SK-N-SH (cell line): ENCODE data around the gene PRKAR1A. TPM values are rescaled to one million over a fixed set of nuclear protein-coding genes. Genes with fewer than 3 reads are reported as not detected.

Experiments used
- CTCF ChIA-PET: fragments of 300-600, 350-600 bp; formaldehyde crosslinking; extraction: SDS; loops from one replicate; lab custom pipeline; 2021; lab: Yijun Ruan, JAX
- POLR2A ChIA-PET: fragments of 350-600 bp; sonication (Branson Sonifier 250); formaldehyde crosslinking; extraction: SDS; loops from one replicate; lab custom pipeline; 2020; ENCODE audit warnings: antibody characterized with exemption, inconsistent platforms; lab: Yijun Ruan, JAX
- DNase-seq: peaks from one replicate; pipeline ENCODE4 v3.0.0; 2012
- H2AFZ ChIP-seq: fragments of 200-600 bp; sonication (generic); 2 replicates; pipeline ENCODE4 v1.8.1; 2016; ENCODE audit warnings: antibody characterized with exemption, mild to moderate bottlenecking, low read depth
- H3F3A ChIP-seq: fragments of 200-600 bp; sonication (generic); replicated peaks from 2 replicates; pipeline ENCODE3; 2016; ENCODE audit warnings: antibody characterized with exemption, mild to moderate bottlenecking; ENCODE audit not compliant: insufficient read depth
- H3K27ac ChIP-seq, 2 experiments: fragments of 200-500 bp in 1 of 2; fragments of 200-600 bp in 1 of 2; sonication (Bioruptor generic) in 1 of 2; sonication (generic), shearing (Covaris generic) in 1 of 2; 2 replicates each; pipeline versions ENCODE4 v1.5.1 to v1.6.1; 2014 to 2016; ENCODE audit warnings: low read depth in 2 of 2, inconsistent platforms in 1 of 2, low read length in 1 of 2, mild to moderate bottlenecking in 1 of 2, mixed read lengths in 1 of 2
- H3K27me3 ChIP-seq: fragments of 200-600 bp; sonication (generic), shearing (Covaris generic); 2 replicates; pipeline ENCODE4 v1.6.1; 2016; ENCODE audit warnings: mixed run types; ENCODE audit not compliant: insufficient read depth
- H3K36me3 ChIP-seq, 2 experiments: fragments of 200-500 bp in 1 of 2; fragments of 200-600 bp in 1 of 2; sonication (Bioruptor generic) in 1 of 2; sonication (generic) in 1 of 2; replicated peaks in 1 of 2; 2 replicates each; pipeline versions ENCODE3 to v1.5.1; 2014 to 2016; ENCODE audit warnings: low read length in 1 of 2, mild to moderate bottlenecking in 1 of 2; ENCODE audit not compliant: insufficient read depth in 2 of 2, control insufficient read depth in 1 of 2
- H3K4me1 ChIP-seq, 2 experiments: fragments of 200-500 bp in 1 of 2; fragments of 200-600 bp in 1 of 2; sonication (Bioruptor generic) in 1 of 2; sonication (generic), shearing (Covaris generic) in 1 of 2; 2 replicates each; pipeline versions ENCODE4 v1.5.1 to v1.6.1; 2014 to 2016; ENCODE audit warnings: low read depth in 1 of 2, low read length in 1 of 2, mixed run types in 1 of 2; ENCODE audit not compliant: insufficient read depth in 2 of 2, control insufficient read depth in 1 of 2
- H3K4me2 ChIP-seq: fragments of 200-600 bp; sonication (generic), shearing (Covaris generic); 2 replicates; pipeline ENCODE4 v1.6.1; 2017; ENCODE audit warnings: mixed run types
- H3K4me3 ChIP-seq, 2 experiments: fragments of 200-500 bp in 1 of 2; fragments of 200-600 bp in 1 of 2; sonication (Bioruptor generic) in 1 of 2; sonication (generic), shearing (Covaris generic) in 1 of 2; 2 replicates each; pipeline versions ENCODE4 v1.5.1 to v1.8.1; 2014 to 2016; ENCODE audit warnings: low read depth in 2 of 2, inconsistent platforms in 1 of 2, low read length in 1 of 2, mild to moderate bottlenecking in 1 of 2, mixed read lengths in 1 of 2, moderate library complexity in 1 of 2
- H3K79me2 ChIP-seq: fragments of 200-600 bp; sonication (generic); 2 replicates; pipeline ENCODE4 v1.8.1; 2017; ENCODE audit warnings: mild to moderate bottlenecking; ENCODE audit not compliant: insufficient read depth
- H3K9ac ChIP-seq: fragments of 200-600 bp; sonication (generic); 2 replicates; pipeline ENCODE4 v1.6.1; 2017; ENCODE audit warnings: mixed run types
- H3K9me2 ChIP-seq: fragments of 200-600 bp; sonication (generic); 2 replicates; pipeline ENCODE4 v1.6.1; 2017; ENCODE audit warnings: mixed run types
- H3K9me3 ChIP-seq: fragments of 200-600 bp; sonication (generic); 2 replicates; pipeline ENCODE4 v1.6.1; 2017; ENCODE audit warnings: mixed run types, mild to moderate bottlenecking, moderate library complexity
- H4K20me1 ChIP-seq: fragments of 200-600 bp; sonication (generic); 2 replicates; pipeline ENCODE4 v1.6.1; 2017; ENCODE audit warnings: mild to moderate bottlenecking, mixed run types; ENCODE audit not compliant: insufficient read depth
- CHD2 ChIP-seq: fragments of 150-350 bp; IDR thresholded peaks from 2 replicates; pipeline ENCODE4 v1.6.1; 2018; ENCODE audit warnings: low read length; ENCODE audit not compliant: partially characterized antibody
- IRF3 ChIP-seq: fragments of 150-350 bp; IDR thresholded peaks from 2 replicates; pipeline ENCODE4 v1.6.1; 2016; ENCODE audit warnings: mild to moderate bottlenecking, low read depth, low read length
- NRF1 ChIP-seq: IDR thresholded peaks from 2 replicates; pipeline ENCODE4 v1.6.1; 2012; ENCODE audit warnings: low read depth, mild to moderate bottlenecking, low read length
- POLR2AphosphoS5 ChIP-seq: IDR thresholded peaks from 2 replicates; pipeline ENCODE4 v1.6.1; 2012; ENCODE audit warnings: low read depth, low read length
- SMC3 ChIP-seq: IDR thresholded peaks from 2 replicates; pipeline ENCODE4 v1.6.1; 2012; ENCODE audit warnings: low read depth, low read length, improper control_type of control experiment
- USF1 ChIP-seq: IDR thresholded peaks from 2 replicates; pipeline ENCODE4 v1.4.0; 2012; ENCODE audit warnings: low read depth, borderline replicate concordance
- WGBS: methylation state at CpG from one replicate; pipeline ENCODE4 v1.1.6; 2017; ENCODE audit warnings: low lambda C conversion rate; 5-methylcytosine and 5-hydroxymethylcytosine counted together
- polyA plus RNA-seq, 3 experiments: library from polyadenylated mRNA; depleted of rRNA; stranded (reverse); fragments of >200 nt; gene quantifications; 2 replicates each; pipeline ENCODE4 v1.2.3, GENCODE V29; 2012
- TF ChIP-seq, protein P1 (sequence below): fragments of 150-350 bp; IDR thresholded peaks from 2 replicates; pipeline ENCODE4 v1.6.1; 2017; ENCODE audit warnings: antibody characterized with exemption, low read length, low read depth, borderline replicate concordance

The PRKAR1A gene
- polyA plus RNA-seq, 1 of the 3 experiments (the other 2 are of a cell fraction), result 195 TPM

DNA sequence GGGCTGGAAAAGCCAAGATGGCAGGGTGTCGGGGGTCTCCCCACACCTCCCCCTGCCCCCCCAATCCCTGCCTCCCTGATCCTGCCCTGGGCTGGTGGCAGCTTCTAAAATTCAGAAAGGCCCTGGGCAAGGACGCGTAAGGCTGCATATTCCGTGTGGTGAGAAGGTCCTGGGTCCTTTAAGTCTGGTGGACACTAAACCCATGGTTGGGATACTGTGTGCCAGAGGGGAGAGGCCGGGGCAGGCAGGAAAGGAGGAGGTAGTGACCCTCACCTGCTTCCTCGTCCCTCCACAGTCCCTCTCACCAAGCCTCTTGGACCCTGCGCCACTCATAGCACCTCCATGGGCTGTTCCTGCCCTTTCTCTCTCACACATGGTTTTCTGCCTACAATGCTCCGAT is 28.8 kb downstream of the PRKAR1A start:
- no peaks in the 10 kb centered on the region for H3K9me3 ChIP-seq
- no peak overlapping the region for H3K27ac ChIP-seq
- ChIA-PET POLR2A (no interaction called here), CTCF (interaction anchor here (1.4 kb wide), 1 partner anchor 104 kb away, joined by 3 read pairs; no protein-coding TSS in a partner anchor)
- H3K36me3 ChIP-seq, result peaks cover 17 to 46% of the 10 kb centered on the region in 2 experiments
- no peaks in the 10 kb centered on the region for H3K27me3 ChIP-seq
- TF ChIP-seq IRF3 (no peak), SMC3 (no peak), CHD2 (no peak), NRF1 (no peak)
- TF ChIP-seq, protein P1, sequence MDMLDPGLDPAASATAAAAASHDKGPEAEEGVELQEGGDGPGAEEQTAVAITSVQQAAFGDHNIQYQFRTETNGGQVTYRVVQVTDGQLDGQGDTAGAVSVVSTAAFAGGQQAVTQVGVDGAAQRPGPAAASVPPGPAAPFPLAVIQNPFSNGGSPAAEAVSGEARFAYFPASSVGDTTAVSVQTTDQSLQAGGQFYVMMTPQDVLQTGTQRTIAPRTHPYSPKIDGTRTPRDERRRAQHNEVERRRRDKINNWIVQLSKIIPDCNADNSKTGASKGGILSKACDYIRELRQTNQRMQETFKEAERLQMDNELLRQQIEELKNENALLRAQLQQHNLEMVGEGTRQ, result no peak
- no peak overlapping the region for H2AFZ ChIP-seq
- no peaks in the 10 kb centered on the region for H3K9me2 ChIP-seq
- WGBS, result 94% methylated on average over 7 of the region's 8 CpGs
- no peaks in the 10 kb centered on the region for H4K20me1 ChIP-seq
- H3K79me2 ChIP-seq, result no peaks in the 10 kb centered on the region
- no peaks in the 10 kb centered on the region for H3F3A ChIP-seq
- no peak overlapping the region for H3K4me2 ChIP-seq
- no peak for DNase-seq
- H3K9ac ChIP-seq, result no peak overlapping the region
- no peak overlapping the region for H3K4me3 ChIP-seq
- H3K4me1 ChIP-seq, result no peaks in the 10 kb centered on the region

GRCh38 chr17:68541816-68542215 is 29.6 kb downstream of the PRKAR1A start:
- ChIA-PET POLR2A (interaction anchor here (0.9 kb wide), 1 partner anchor 294 kb away, joined by 3 read pairs; the partner anchor contains the start of gene AMZ2), CTCF (no interaction called here)
- Histone ChIP-seq H3K79me2 (no peaks in the 10 kb centered on the region), H3K36me3 (peaks cover 10 to 38% of the 10 kb centered on the region in 2 experiments), H4K20me1 (no peaks in the 10 kb centered on the region), H3K4me2 (no peak overlapping the region), H2AFZ (no peak overlapping the region), H3K9me3 (no peaks in the 10 kb centered on the region), H3K4me1 (no peaks in the 10 kb centered on the region), H3K9me2 (no peaks in the 10 kb centered on the region), H3F3A (no peaks in the 10 kb centered on the region), H3K27me3 (no peaks in the 10 kb centered on the region), H3K27ac (no peak overlapping the region), H3K4me3 (no peak overlapping the region), H3K9ac (no peak overlapping the region)
- 96% methylated on average over 6 of the region's 6 CpGs for WGBS
- DNase-seq, result no peak
- no peak for TF ChIP-seq USF1
- TF ChIP-seq POLR2AphosphoS5, result peak; percentile 4; the same call in 1 of the 2 replicates
